GM23338 (cell line): ENCODE measurements around the gene ANKRD30BL. TPM values are rescaled to one million over a fixed set of nuclear protein-coding genes. Genes with fewer than 3 reads are reported as not detected.
"Not testable (repeated sequence)": the region's sequence is repeated elsewhere in the genome, so short reads cannot be mapped to it uniquely, and the experiment has no call there.

Source experiments
- ATAC-seq: fragments of 200-7000 bp; cut with Tn5 transposase; 3 replicates; pipeline ENCODE4 v1.9.1; 2020
- DNase-seq: peaks from one replicate; pipeline ENCODE4 v3.0.0-alpha.2; 2015; ENCODE audit warnings: low spot score
- H2AFZ ChIP-seq: fragments of 200-600 bp; sonication (generic); 2 replicates; pipeline ENCODE4 v1.8.0; 2016; ENCODE audit warnings: antibody characterized with exemption, mild to moderate bottlenecking, moderate library complexity
- H3F3A ChIP-seq: fragments of 200-600 bp; sonication (generic); replicated peaks from 2 replicates; pipeline ENCODE4 v1.8.0; 2017; ENCODE audit warnings: antibody characterized with exemption, mixed run types, low read depth
- H3K27ac ChIP-seq: fragments of 200-600 bp; sonication (generic); 2 replicates; pipeline ENCODE4 v1.6.1; 2016; ENCODE audit warnings: low read depth
- H3K27me3 ChIP-seq: fragments of 200-600 bp; sonication (generic); 2 replicates; pipeline ENCODE4 v1.8.0; 2016; ENCODE audit warnings: mild to moderate bottlenecking, mixed run types, moderate library complexity; ENCODE audit not compliant: insufficient read depth
- H3K36me3 ChIP-seq: fragments of 200-600 bp; sonication (generic); 2 replicates; pipeline ENCODE4 v1.8.0; 2016; ENCODE audit warnings: mild to moderate bottlenecking; ENCODE audit not compliant: insufficient read depth
- H3K4me1 ChIP-seq: fragments of 200-600 bp; sonication (generic); 2 replicates; pipeline ENCODE4 v1.8.0; 2016; ENCODE audit warnings: mild to moderate bottlenecking, moderate library complexity; ENCODE audit not compliant: insufficient read depth
- H3K4me2 ChIP-seq: fragments of 200-600 bp; sonication (generic); 2 replicates; pipeline ENCODE4 v1.7.1; 2017; ENCODE audit warnings: mixed run types
- H3K4me3 ChIP-seq: fragments of 200-600 bp; sonication (generic); 2 replicates; pipeline ENCODE4 v1.6.1; 2016; ENCODE audit warnings: mixed run types
- H3K79me2 ChIP-seq: fragments of 200-600 bp; sonication (generic); replicated peaks from 2 replicates; pipeline ENCODE4 v1.8.0; 2017; ENCODE audit warnings: mild to moderate bottlenecking; ENCODE audit not compliant: insufficient read depth
- H3K9me2 ChIP-seq: fragments of 200-600 bp; sonication (generic); 2 replicates; pipeline ENCODE4 v1.8.0; 2017; ENCODE audit not compliant: insufficient read depth
- H4K20me1 ChIP-seq: fragments of 200-600 bp; sonication (generic); replicated peaks from 2 replicates; pipeline ENCODE4 v1.8.0; 2017; ENCODE audit warnings: mild to moderate bottlenecking; ENCODE audit not compliant: insufficient read depth
- H3K27ac Mint-ChIP-seq: 2 replicates; pipeline ENCODE4 v1.8.0; 2020; ENCODE audit warnings: inconsistent platforms, mild to moderate bottlenecking, moderate library complexity, mixed read lengths
- H3K27me3 Mint-ChIP-seq: 3 replicates; pipeline ENCODE4 v1.8.0; 2022; ENCODE audit warnings: low read depth, mild to moderate bottlenecking, moderate library complexity, mixed read lengths, inconsistent platforms; ENCODE audit not compliant: insufficient read depth, poor library complexity
- H3K36me3 Mint-ChIP-seq: 3 replicates; pipeline ENCODE4 v1.8.0; 2021; ENCODE audit warnings: low read depth, mild to moderate bottlenecking, inconsistent platforms, moderate library complexity, mixed read lengths
- H3K4me1 Mint-ChIP-seq: 3 replicates; pipeline ENCODE4 v1.8.0; 2020; ENCODE audit warnings: mild to moderate bottlenecking, inconsistent platforms, mixed read lengths
- H3K4me3 Mint-ChIP-seq: 3 replicates; pipeline ENCODE4 v1.8.0; 2021; ENCODE audit warnings: moderate library complexity, mild to moderate bottlenecking, inconsistent platforms, mixed read lengths
- H3K9me3 Mint-ChIP-seq: 3 replicates; pipeline ENCODE4 v1.8.0; 2020; ENCODE audit warnings: moderate library complexity, mild to moderate bottlenecking, inconsistent platforms, mixed read lengths
- long read RNA-seq: library from polyadenylated mRNA; unstranded; transcript quantifications from one replicate; pipeline ENCODE4 v2.0.0, GENCODE V29; 2020; ENCODE audit not compliant: unreplicated experiment
- polyA plus RNA-seq: library from polyadenylated mRNA; unstranded; fragments of >200 nt; fragmentation: Nextera tagmentation; extraction: Ambion mirVana; gene quantifications from 2 replicates; pipeline ENCODE4 v1.2.1, GENCODE V29; 2016
- total RNA-seq: library from RNA; depleted of rRNA; stranded (reverse); fragments of >200 nt; shearing (Covaris generic); gene quantifications from 2 replicates; pipeline ENCODE4 v1.2.3, GENCODE V29; 2014; rRNA removed

Gene ANKRD30BL, protein sequence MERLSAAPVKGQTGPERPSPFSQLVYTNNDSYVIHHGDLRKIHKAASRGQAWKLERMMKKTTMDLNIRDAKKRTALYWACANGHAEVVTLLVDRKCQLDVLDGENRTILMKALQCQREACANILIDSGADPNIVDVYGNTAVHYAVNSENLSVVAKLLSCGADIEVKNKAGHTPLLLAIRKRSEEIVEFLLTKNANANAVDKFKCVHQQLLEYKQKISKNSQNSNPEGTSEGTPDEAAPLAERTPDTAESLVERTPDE
- 0.17 and 0.62 TPM in 2 replicates for total RNA-seq
- polyA plus RNA-seq: 0.23 and 0.26 TPM in 2 replicates
- long read RNA-seq: 0 reads

DNA sequence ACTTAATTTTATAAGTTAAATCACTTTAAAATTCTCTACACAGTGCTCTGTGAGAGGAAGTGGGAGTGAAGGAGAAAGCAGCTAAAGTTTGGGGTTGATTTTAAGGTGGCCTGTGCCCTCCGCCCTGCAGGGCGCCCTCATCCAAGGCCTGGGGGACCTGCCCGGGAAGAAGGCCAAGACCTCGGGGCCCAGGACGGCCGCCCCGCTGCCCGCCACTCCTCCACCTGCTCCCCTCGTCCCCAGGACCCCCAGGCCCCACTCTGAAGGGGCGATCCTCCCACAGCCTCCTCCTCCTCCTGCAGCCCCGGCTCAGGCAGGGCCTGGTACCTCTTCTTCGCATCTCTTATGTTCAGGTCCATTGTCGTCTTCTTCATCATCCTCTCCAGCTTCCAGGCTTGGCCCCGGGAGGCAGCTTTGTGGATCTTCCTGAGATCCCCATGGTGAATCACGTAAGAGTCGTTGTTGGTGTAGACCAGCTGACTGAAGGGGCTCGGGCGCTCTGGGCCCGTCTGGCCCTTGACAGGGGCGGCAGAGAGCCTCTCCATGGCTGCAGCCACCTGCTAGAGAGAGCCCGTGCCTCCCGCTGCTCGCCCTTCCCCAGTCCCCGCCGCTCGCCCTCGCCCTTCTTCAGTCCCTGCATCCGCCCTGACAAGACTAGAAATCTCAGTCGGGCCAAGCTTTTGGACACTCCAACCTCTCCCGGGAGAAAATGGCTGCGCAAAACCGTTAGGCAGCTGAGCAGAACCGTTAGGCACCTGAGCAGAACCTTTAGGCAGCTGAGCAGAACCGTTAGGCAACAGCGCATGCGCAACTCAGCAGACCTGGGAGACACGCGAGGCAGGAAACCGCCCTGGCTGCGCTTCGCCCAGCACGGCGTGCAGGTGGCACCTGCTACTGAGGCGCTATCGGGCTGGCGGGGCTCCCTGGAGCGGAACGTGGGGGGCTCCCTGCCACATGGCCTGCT, at the start of gene ANKRD30BL:
TSS of gene ANKRD30BL (minus strand) at position 792 of the 964 bp plus-strand sequence. CDS start at position 545, 247 bp downstream.
- not testable (repeated sequence) for H4K20me1 ChIP-seq, H3K27me3 ChIP-seq, H3K27ac Mint-ChIP-seq, H2AFZ ChIP-seq, H3K79me2 ChIP-seq, H3K9me3 Mint-ChIP-seq, H3K4me3 Mint-ChIP-seq, DNase-seq, H3K27ac ChIP-seq, H3F3A ChIP-seq, H3K4me2 ChIP-seq, H3K9me2 ChIP-seq, H3K4me1 Mint-ChIP-seq, H3K4me3 ChIP-seq, H3K4me1 ChIP-seq, H3K27me3 Mint-ChIP-seq, ATAC-seq, H3K36me3 Mint-ChIP-seq, H3K36me3 ChIP-seq

DNA sequence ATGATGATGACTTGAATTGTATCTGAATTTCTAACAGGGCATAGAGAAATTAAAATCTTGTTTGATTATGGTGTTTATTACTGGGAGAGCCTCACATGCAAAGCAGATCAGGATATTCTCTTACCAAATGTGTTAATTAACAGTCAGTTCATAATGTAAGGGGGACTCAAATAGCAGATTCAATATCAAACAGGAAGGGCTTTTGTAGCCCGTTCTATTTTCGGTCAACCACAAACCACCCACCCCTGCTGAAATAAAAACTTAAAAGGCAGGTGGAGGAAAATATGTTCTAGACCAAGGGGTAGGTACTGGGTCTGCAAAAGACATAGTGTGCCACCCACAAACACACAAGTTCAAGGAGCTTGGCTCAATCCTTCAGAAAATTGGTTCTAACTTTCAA, 41.1 kb upstream of the ANKRD30BL start:
- DNase-seq, H3K79me2 ChIP-seq, H4K20me1 ChIP-seq, H3K27ac ChIP-seq, H2AFZ ChIP-seq, H3F3A ChIP-seq, H3K36me3 ChIP-seq, H3K4me3 ChIP-seq, H3K27ac Mint-ChIP-seq, H3K4me2 ChIP-seq, H3K9me3 Mint-ChIP-seq, H3K36me3 Mint-ChIP-seq, H3K27me3 Mint-ChIP-seq, H3K4me1 Mint-ChIP-seq, ATAC-seq, H3K4me1 ChIP-seq, H3K9me2 ChIP-seq, H3K27me3 ChIP-seq, H3K4me3 Mint-ChIP-seq: not testable (repeated sequence)

DNA sequence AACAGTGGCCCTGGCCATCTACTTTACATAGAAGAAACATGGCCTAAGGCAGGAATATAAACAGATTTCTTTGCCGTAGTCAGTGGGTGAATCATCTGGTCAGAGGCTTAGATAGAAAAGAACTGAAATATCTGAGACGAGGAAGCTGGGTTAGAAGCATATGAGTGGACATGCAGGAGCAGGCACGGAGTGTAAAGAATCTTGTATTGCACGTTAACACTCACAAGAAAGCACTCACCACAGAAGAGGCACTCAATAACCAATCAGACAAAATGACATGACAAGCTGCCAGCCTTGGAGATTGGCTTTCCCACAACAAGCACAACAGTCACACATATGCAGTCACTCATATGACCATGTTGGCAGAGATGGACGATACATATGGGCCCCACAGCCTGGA, 31.1 kb upstream of the ANKRD30BL start:
- H3K9me3 Mint-ChIP-seq, H3K4me1 Mint-ChIP-seq, H3K79me2 ChIP-seq, H3K27me3 Mint-ChIP-seq, H3K27me3 ChIP-seq, H3K27ac ChIP-seq, H3K36me3 Mint-ChIP-seq, H3K36me3 ChIP-seq, H2AFZ ChIP-seq, ATAC-seq, H4K20me1 ChIP-seq, H3K4me3 Mint-ChIP-seq, H3K4me2 ChIP-seq, H3K9me2 ChIP-seq, H3F3A ChIP-seq, H3K4me1 ChIP-seq, H3K27ac Mint-ChIP-seq, H3K4me3 ChIP-seq, DNase-seq: not testable (repeated sequence)

DNA sequence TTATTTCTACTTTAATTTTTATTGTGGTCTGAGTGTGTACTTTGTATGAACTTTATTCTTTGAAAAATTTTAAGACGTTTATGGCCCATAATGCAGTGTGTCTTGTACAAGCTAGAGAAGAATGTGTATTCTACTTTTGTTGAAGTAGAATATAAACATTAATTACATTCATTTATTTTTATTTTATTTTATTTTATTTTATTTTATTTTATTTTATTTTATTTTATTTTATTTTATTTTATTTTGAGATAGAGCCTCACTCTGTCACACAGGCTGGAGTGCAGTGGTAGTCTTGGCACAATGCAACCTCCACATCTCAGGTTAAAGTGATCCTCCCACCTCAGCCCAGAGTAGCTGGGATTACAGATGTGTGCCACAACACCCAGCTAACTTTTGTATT, 5.3 kb upstream of the ANKRD30BL start:
- H3K4me1 Mint-ChIP-seq, H4K20me1 ChIP-seq, H3K4me3 ChIP-seq, H3K36me3 Mint-ChIP-seq, ATAC-seq, H3K27me3 ChIP-seq, H3K79me2 ChIP-seq, H3K27ac ChIP-seq, H3K27ac Mint-ChIP-seq, H3K36me3 ChIP-seq, H3K9me2 ChIP-seq, H3K4me3 Mint-ChIP-seq, H3K9me3 Mint-ChIP-seq, H3K4me2 ChIP-seq, DNase-seq, H2AFZ ChIP-seq, H3F3A ChIP-seq, H3K4me1 ChIP-seq, H3K27me3 Mint-ChIP-seq: not testable (repeated sequence)

DNA sequence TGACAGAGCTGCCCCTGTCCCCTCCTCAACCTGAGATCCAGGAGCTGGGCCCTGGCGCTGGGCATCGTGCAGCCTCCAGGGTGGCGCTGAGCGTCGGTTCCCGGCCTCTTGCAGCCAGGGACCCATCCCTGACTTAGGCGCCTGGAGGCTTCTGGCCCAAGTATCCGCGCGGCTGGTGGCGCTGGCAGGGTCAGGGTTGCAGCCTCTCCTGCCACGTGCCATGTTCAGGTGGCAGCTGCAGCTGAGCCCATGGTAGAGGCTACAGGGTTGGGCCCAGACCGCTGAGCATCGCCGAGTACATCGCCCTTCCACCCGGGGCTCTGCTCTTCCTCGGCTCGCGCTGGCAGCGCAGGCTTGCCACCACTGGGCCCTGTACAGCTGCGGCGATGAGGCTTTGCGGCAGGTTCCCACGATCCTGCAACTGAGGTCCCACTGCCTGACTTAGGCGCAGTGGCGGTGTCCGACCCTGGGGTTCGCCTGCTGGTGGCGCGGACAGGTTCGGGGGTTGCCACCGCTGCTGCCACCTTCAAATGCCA, 441 bp upstream of the ANKRD30BL start:
- H3K4me1 ChIP-seq, H3F3A ChIP-seq, H3K79me2 ChIP-seq, H3K27ac Mint-ChIP-seq, DNase-seq, H4K20me1 ChIP-seq, H3K27me3 ChIP-seq, H3K4me1 Mint-ChIP-seq, H3K9me2 ChIP-seq, H3K27me3 Mint-ChIP-seq, H3K4me3 Mint-ChIP-seq, H3K36me3 Mint-ChIP-seq, H3K4me3 ChIP-seq, H3K9me3 Mint-ChIP-seq, H2AFZ ChIP-seq, ATAC-seq, H3K36me3 ChIP-seq, H3K27ac ChIP-seq, H3K4me2 ChIP-seq: not testable (repeated sequence)
